SU-DHL-6 (cell line): ENCODE results near the gene ALK.

Experiments
- H2AFZ ChIP-seq: fragments of 200-600 bp; sonication (generic); 2 replicates; pipeline ENCODE4 v1.6.1; 2014; ENCODE audit warnings: low read depth, mild to moderate bottlenecking, moderate library complexity, mixed read lengths, antibody characterized with exemption, low read length; ENCODE audit not compliant: severe bottlenecking
- H3F3A ChIP-seq: fragments of 200-600 bp; shearing (Covaris generic); 2 replicates; pipeline ENCODE4 v1.6.0; 2016; ENCODE audit warnings: antibody characterized with exemption, mild to moderate bottlenecking; ENCODE audit not compliant: insufficient read depth
- H3K27ac ChIP-seq: fragments of 200-600 bp; sonication (generic); 2 replicates; pipeline ENCODE4 v1.5.1; 2016; ENCODE audit warnings: low read depth, mild to moderate bottlenecking, low read length, moderate library complexity, mixed read lengths
- H3K27me3 ChIP-seq: fragments of 200-600 bp; sonication (generic), shearing (Covaris generic); 2 replicates; pipeline ENCODE4 v1.6.0; 2014; ENCODE audit warnings: mild to moderate bottlenecking, low read length
- H3K36me3 ChIP-seq: fragments of 200-600 bp; sonication (generic); 2 replicates; pipeline ENCODE4 v1.6.1; 2014; ENCODE audit warnings: mild to moderate bottlenecking, low read length, mixed read lengths
- H3K4me2 ChIP-seq: fragments of 300-600, 200-600 bp; shearing (Covaris generic), sonication (generic); 2 replicates; pipeline ENCODE4 v1.6.0; 2014; ENCODE audit warnings: low read length, low read depth, mild to moderate bottlenecking; ENCODE audit not compliant: poor library complexity, severe bottlenecking
- H3K4me3 ChIP-seq: fragments of 200-600 bp; sonication (generic); 2 replicates; pipeline ENCODE4 v1.5.1; 2014; ENCODE audit warnings: antibody characterized with exemption, low read length, mild to moderate bottlenecking, mixed read lengths; ENCODE audit not compliant: insufficient read depth, poor library complexity, severe bottlenecking
- H3K79me2 ChIP-seq: fragments of 200-600 bp; sonication (generic); 2 replicates; pipeline ENCODE4 v1.6.1; 2014; ENCODE audit warnings: mild to moderate bottlenecking, low read length, moderate library complexity; ENCODE audit not compliant: insufficient read depth
- H3K9ac ChIP-seq: fragments of 200-600 bp; sonication (generic); 2 replicates; pipeline ENCODE4 v1.7.0; 2014; ENCODE audit warnings: mild to moderate bottlenecking, low read length
- H3K9me2 ChIP-seq: fragments of 200-600 bp; sonication (generic); replicated peaks from 2 replicates; pipeline ENCODE4 v1.6.1; 2014; ENCODE audit warnings: low read length; ENCODE audit not compliant: insufficient read depth
- H3K9me3 ChIP-seq: fragments of 200-600 bp; sonication (generic); 2 replicates; pipeline ENCODE4 v1.6.1; 2014; ENCODE audit warnings: low read length, mixed read lengths; ENCODE audit not compliant: insufficient read depth
- H4K20me1 ChIP-seq: fragments of 200-600 bp; sonication (generic); 2 replicates; pipeline ENCODE4 v1.6.1; 2014; ENCODE audit warnings: low read depth, mild to moderate bottlenecking, antibody characterized with exemption, low read length, moderate library complexity, mixed read lengths
- CTCF ChIP-seq: fragments of 200-600 bp; sonication (generic); IDR thresholded peaks from one replicate; pipeline ENCODE4 v1.5.1; 2017; ENCODE audit warnings: antibody characterized with exemption, mild to moderate bottlenecking, low read length, moderate library complexity; ENCODE audit not compliant: insufficient read depth, poor library complexity, severe bottlenecking
- EZH2phosphoT487 ChIP-seq: fragments of 200-600 bp; sonication (generic), shearing (Covaris generic); conservative IDR thresholded peaks from 2 replicates; pipeline ENCODE4 v1.6.1; 2018; ENCODE audit warnings: mild to moderate bottlenecking, antibody characterized with exemption, low read length, moderate library complexity, mixed read lengths

The ALK gene

GRCh38 chr2:29762239-29762638 is 159.1 kb downstream of the ALK start:
- Histone ChIP-seq H4K20me1 (no peaks in the 10 kb centered on the region), H3K9me2 (no peaks in the 10 kb centered on the region), H2AFZ (no peak overlapping the region), H3K27me3 (no peaks in the 10 kb centered on the region), H3K9ac (no peak overlapping the region), H3K4me3 (no peak overlapping the region), H3K27ac (no peak overlapping the region), H3K4me2 (no peak overlapping the region), H3K79me2 (no peaks in the 10 kb centered on the region), H3F3A (no peaks in the 10 kb centered on the region), H3K36me3 (no peaks in the 10 kb centered on the region), H3K9me3 (no peaks in the 10 kb centered on the region)
- TF ChIP-seq CTCF (no peak), EZH2phosphoT487 (no peak)

DNA sequence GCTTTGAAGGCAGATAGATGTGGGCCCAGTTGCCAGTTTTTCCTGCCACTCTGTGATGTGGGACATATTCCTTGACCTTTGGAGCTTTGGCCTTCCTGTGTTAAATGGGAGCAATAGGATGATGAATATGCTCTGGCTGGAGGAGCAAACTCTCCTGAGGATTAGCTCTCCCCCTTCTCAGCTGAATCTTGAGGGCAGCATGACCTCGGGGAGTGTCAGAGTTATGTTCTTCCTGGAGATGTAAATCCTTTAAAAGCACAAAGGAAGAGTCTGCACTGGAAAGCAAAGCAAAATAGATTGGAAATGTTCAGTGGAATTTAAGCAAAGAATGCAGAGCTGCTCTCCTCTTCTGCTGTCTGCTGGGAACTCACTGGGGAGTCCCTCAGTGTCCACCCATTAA is 160.1 kb downstream of the ALK start:
- H3K36me3 ChIP-seq: no peaks in the 10 kb centered on the region
- no peak overlapping the region for H2AFZ ChIP-seq
- H3K27ac ChIP-seq: no peak overlapping the region
- no peaks in the 10 kb centered on the region for H3K79me2 ChIP-seq
- H3K4me3 ChIP-seq: no peak overlapping the region
- H3K9me2 ChIP-seq: no peaks in the 10 kb centered on the region
- H3K9ac ChIP-seq: no peak overlapping the region
- TF ChIP-seq CTCF (no peak), EZH2phosphoT487 (no peak)
- no peaks in the 10 kb centered on the region for H3K9me3 ChIP-seq
- no peak overlapping the region for H3K4me2 ChIP-seq
- no peaks in the 10 kb centered on the region for H3K27me3 ChIP-seq
- no peaks in the 10 kb centered on the region for H3F3A ChIP-seq
- no peaks in the 10 kb centered on the region for H4K20me1 ChIP-seq

- H2AFZ ChIP-seq: no peak overlapping the region
- no peaks in the 10 kb centered on the region for H3K27me3 ChIP-seq
- no peaks in the 10 kb centered on the region for H3K9me2 ChIP-seq
- H3K36me3 ChIP-seq: no peaks in the 10 kb centered on the region
- H3F3A ChIP-seq: no peaks in the 10 kb centered on the region
- H3K4me2 ChIP-seq: no peak overlapping the region
- TF ChIP-seq EZH2phosphoT487 (no peak), CTCF (no peak)
- no peaks in the 10 kb centered on the region for H4K20me1 ChIP-seq
- no peak overlapping the region for H3K9ac ChIP-seq
- no peaks in the 10 kb centered on the region for H3K9me3 ChIP-seq
- H3K4me3 ChIP-seq: no peak overlapping the region
- H3K27ac ChIP-seq: no peak overlapping the region
- no peaks in the 10 kb centered on the region for H3K79me2 ChIP-seq
These were observed 161.4 kb downstream of the ALK start for GRCh38 chr2:29760008-29760407.

DNA sequence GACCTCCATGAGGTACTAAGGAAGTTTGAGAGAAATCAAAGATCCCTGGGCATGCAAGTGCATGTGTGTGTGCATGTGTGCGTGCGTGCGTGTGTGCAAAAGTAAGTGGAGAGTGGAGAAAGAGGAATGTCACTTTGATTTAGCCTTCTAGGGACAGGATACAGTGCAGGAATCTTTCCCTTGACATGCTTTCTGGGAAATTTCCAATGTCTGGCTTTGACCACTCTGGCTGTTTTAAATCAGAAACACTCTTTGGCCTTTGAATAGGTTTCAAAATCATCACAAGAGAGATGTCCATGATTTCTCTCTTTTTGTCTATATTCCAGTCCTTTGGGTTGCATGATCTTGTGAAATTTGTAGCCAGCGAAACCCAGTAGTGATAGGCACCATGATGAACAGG is 162.0 kb downstream of the ALK start:
- H3K4me3 ChIP-seq: no peak overlapping the region
- no peaks in the 10 kb centered on the region for H3K9me2 ChIP-seq
- H3K9ac ChIP-seq: no peak overlapping the region
- H3F3A ChIP-seq: no peaks in the 10 kb centered on the region
- H3K27me3 ChIP-seq: no peaks in the 10 kb centered on the region
- H3K4me2 ChIP-seq: no peak overlapping the region
- H3K27ac ChIP-seq: no peak overlapping the region
- no peaks in the 10 kb centered on the region for H4K20me1 ChIP-seq
- no peaks in the 10 kb centered on the region for H3K9me3 ChIP-seq
- H3K79me2 ChIP-seq: no peaks in the 10 kb centered on the region
- no peak for TF ChIP-seq CTCF
- TF ChIP-seq EZH2phosphoT487: no peak
- no peak overlapping the region for H2AFZ ChIP-seq
- H3K36me3 ChIP-seq: no peaks in the 10 kb centered on the region
